ENCODE data around the gene KRTAP4-5. TPM values are rescaled to one million over a fixed set of nuclear protein-coding genes. Genes with fewer than 3 reads are reported as not detected.

Gene KRTAP4-5
- total and polyA plus RNA-seq, 2 of the 13 experiments (the other 11 are each of a cell fraction or from before 2014, with no cell fraction given) = not detected

DNA sequence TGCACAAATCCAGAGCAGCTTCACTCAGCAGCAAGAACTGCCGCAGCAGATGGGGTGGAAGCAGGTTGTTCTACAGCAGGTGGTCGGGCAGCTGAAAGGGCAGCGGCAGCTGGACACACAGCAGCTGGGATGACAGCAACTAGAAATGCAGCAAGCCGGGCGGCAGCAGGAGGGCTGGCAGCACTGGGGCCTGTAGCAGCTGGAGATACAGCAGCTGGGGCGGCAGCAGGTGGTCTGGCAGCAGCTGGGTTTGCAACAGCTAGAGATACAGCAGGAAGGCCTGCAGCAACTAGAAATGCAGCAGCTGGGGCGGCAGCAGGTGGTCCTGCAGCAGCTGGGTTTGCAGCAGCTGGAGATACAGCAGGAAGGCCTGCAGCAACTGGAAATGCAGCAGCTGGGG is 17.9 kb upstream of the KRTAP4-5 start (continued):
- TF ChIP-seq, protein P1, sequence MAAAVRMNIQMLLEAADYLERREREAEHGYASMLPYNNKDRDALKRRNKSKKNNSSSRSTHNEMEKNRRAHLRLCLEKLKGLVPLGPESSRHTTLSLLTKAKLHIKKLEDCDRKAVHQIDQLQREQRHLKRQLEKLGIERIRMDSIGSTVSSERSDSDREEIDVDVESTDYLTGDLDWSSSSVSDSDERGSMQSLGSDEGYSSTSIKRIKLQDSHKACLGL (CRISPR knock-in tag; IDR thresholded peaks at IDR 0.05) = no peak
- TF ChIP-seq ZBTB21 (CRISPR knock-in tag; IDR thresholded peaks at IDR 0.05) (no peak), ZNF564 (CRISPR knock-in tag; IDR thresholded peaks at IDR 0.05) (no peak), RBAK (CRISPR knock-in tag; IDR thresholded peaks at IDR 0.05) (no peak), STAG1 (CRISPR knock-in tag; IDR thresholded peaks at IDR 0.05) (no peak), SRSF4 (IDR thresholded peaks at IDR 0.05; ENCODE audit: low read depth, low read length, poor library complexity, severe bottlenecking) (no peak)
- TF ChIP-seq, protein P2, sequence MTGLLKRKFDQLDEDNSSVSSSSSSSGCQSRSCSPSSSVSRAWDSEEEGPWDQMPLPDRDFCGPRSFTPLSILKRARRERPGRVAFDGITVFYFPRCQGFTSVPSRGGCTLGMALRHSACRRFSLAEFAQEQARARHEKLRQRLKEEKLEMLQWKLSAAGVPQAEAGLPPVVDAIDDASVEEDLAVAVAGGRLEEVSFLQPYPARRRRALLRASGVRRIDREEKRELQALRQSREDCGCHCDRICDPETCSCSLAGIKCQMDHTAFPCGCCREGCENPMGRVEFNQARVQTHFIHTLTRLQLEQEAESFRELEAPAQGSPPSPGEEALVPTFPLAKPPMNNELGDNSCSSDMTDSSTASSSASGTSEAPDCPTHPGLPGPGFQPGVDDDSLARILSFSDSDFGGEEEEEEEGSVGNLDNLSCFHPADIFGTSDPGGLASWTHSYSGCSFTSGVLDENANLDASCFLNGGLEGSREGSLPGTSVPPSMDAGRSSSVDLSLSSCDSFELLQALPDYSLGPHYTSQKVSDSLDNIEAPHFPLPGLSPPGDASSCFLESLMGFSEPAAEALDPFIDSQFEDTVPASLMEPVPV (CRISPR knock-in tag; IDR thresholded peaks at IDR 0.05) = no peak

DNA sequence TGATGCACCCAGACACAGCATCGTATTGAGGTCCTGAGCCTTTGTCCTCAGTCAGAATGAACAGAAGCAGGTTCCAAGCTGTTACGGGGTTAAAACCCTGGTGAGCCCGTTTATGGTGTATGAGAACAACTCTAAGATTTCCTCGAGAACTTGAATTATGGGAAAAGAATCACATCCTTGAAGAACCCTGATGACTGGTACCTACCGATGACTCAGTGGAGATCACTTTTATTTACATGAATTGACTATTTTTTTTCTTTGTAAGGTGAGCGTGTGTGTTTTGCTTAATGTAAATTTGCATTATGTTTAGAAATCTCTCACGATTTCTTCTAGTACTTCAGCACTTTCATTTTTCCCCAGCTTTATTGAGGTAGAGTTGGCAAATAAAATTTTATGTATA is 14.2 kb upstream of the KRTAP4-5 start:
- FAIRE-seq = no peak
- no peaks in the 10 kb centered on the region for H4K20me1 ChIP-seq (ENCODE audit: insufficient read depth, low read length)
- in situ Hi-C loops (cut with HindIII; ENCODE audit: extremely low pct_ligation_motif_present, low pct_unique_long_range_greater_than_20kb) = no loop called here
- H3K27me3 ChIP-seq (ENCODE audit: control insufficient read depth in 1 of 2, insufficient read depth in 2 of 2, low read length in 2 of 2) = peaks cover 2 to 3% of the 10 kb centered on the region in 2 experiments; a peak in 1 of 5 replicates
- H2AFZ ChIP-seq (ENCODE audit: low read length) = no peak overlapping the region
- intact Hi-C loops (cut with micrococcal nuclease; ENCODE audit: unreplicated experiment) = no loop called here
- no TSS peak for BruUV-seq (replicated peaks)
- H3K9ac ChIP-seq (ENCODE audit: insufficient read depth, low read depth, low read length) = no peak overlapping the region
- H3K27ac ChIP-seq (ENCODE audit: extremely low read length, insufficient read depth, low read length) = no peak overlapping the region
- 26% methylated on average over 7 of the region's 7 CpGs for WGBS (ENCODE audit: low lambda C conversion rate)
- H3K4me1 ChIP-seq (ENCODE audit: insufficient read depth, low read length) = no peaks in the 10 kb centered on the region
- H3K36me3 ChIP-seq (replicated peaks in 1 of 2; ENCODE audit: control insufficient read depth in 1 of 2, insufficient read depth in 2 of 2, low read length in 2 of 2) = no peaks in the 10 kb centered on the region
- no peak overlapping the region for H3K4me2 ChIP-seq (ENCODE audit: low read depth, low read length)
- DNase-seq (ENCODE audit: low spot score) = no peak
- ATAC-seq = no peak
- no peaks in the 10 kb centered on the region for H3K9me3 ChIP-seq (ENCODE audit: low read length)
- ChIA-PET POLR2A (no interaction called here), CTCF (ENCODE audit: low intra/inter-chr PET ratio, low total read pairs) (no interaction called here)
- no peaks in the 10 kb centered on the region for H3K79me2 ChIP-seq (ENCODE audit: insufficient read depth, low read length)
- no peak overlapping the region for H3K4me3 ChIP-seq (replicated peaks in 1 of 3; ENCODE audit: insufficient read depth in 1 of 3, low read depth in 2 of 3, low read length in 3 of 3)
- no peak for TF ChIP-seq SP4 (CRISPR knock-in tag; IDR thresholded peaks at IDR 0.05)
- TF ChIP-seq, protein P3, sequence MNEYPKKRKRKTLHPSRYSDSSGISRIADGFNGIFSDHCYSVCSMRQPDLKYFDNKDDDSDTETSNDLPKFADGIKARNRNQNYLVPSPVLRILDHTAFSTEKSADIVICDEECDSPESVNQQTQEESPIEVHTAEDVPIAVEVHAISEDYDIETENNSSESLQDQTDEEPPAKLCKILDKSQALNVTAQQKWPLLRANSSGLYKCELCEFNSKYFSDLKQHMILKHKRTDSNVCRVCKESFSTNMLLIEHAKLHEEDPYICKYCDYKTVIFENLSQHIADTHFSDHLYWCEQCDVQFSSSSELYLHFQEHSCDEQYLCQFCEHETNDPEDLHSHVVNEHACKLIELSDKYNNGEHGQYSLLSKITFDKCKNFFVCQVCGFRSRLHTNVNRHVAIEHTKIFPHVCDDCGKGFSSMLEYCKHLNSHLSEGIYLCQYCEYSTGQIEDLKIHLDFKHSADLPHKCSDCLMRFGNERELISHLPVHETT (CRISPR knock-in tag; conservative IDR thresholded peaks at IDR 0.05) = no peak
- TF ChIP-seq PHF5A (CRISPR knock-in tag; IDR thresholded peaks at IDR 0.05; ENCODE audit: low read depth, unreplicated experiment) = no peak
- no peak for TF ChIP-seq SCMH1 (CRISPR knock-in tag; IDR thresholded peaks at IDR 0.05; ENCODE audit: borderline replicate concordance)
- TF ChIP-seq YEATS2 (CRISPR knock-in tag; IDR thresholded peaks at IDR 0.05; ENCODE audit: borderline replicate concordance) = no peak
- TF ChIP-seq SALL1 (CRISPR knock-in tag; IDR thresholded peaks at IDR 0.05) = no peak
- TF ChIP-seq MED8 (CRISPR knock-in tag; IDR thresholded peaks at IDR 0.05; ENCODE audit: insufficient replicate concordance) = no peak
- TF ChIP-seq PITX1 (CRISPR knock-in tag; IDR thresholded peaks at IDR 0.05) = no peak
- TF ChIP-seq RXRA (CRISPR knock-in tag; IDR thresholded peaks at IDR 0.05) = no peak
- TF ChIP-seq SIN3B (IDR thresholded peaks at IDR 0.05; ENCODE audit: low read length) = no peak
- TF ChIP-seq, protein P4, sequence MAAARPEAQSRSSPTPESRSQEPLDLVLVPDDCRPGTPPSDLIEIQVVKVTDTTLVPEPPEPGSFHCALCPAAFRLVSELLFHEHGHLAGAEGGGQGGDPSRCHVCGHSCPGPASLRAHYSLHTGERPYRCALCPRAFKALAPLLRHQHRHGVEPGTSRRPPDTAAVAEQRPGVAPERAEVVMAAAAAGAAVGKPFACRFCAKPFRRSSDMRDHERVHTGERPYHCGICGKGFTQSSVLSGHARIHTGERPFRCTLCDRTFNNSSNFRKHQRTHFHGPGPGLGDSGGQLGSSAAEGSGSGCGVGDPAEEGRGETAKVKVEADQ (CRISPR knock-in tag; IDR thresholded peaks at IDR 0.05; ENCODE audit: borderline replicate concordance) = no peak
- TF ChIP-seq MAZ (IDR thresholded peaks at IDR 0.05; ENCODE audit: borderline replicate concordance, low read depth, low read length) = no peak
- TF ChIP-seq MAZ (CRISPR knock-in tag; IDR thresholded peaks at IDR 0.05; ENCODE audit: low read depth) = no peak
- no peak for TF ChIP-seq PCBP1 (IDR thresholded peaks at IDR 0.05; ENCODE audit: borderline replicate concordance, low read depth, low read length)

All from HepG2 (cell line).